Upper lobe of left lung (tissue), 6 donors: ENCODE measurements around the gene GPR87. TPM values are rescaled to one million over a fixed set of nuclear protein-coding genes. Genes with fewer than 3 reads are reported as not detected.

Experiments
- ATAC-seq, 2 donors: fragments of 200-7000 bp; cut with Tn5 transposase; one replicate each; pipeline ENCODE4 v1.9.1; 2022; ENCODE audit warnings: mild to moderate bottlenecking in 2 of 2, moderate library complexity in 2 of 2; ENCODE audit not compliant: low FRiP score in 2 of 2
- DNase-seq, 2 donors: peaks; one replicate each; pipeline ENCODE4 v3.0.0-alpha.2; 2019 to 2020
- H3K27ac ChIP-seq, 4 donors: fragments of 200-600 bp; sonication (generic); one replicate each; pipeline ENCODE4 v1.5.1; 2016 to 2019
- H3K27me3 ChIP-seq, 4 donors: fragments of 200-600 bp; sonication (generic); one replicate each; pipeline ENCODE4 v1.5.1; 2017 to 2019
- H3K36me3 ChIP-seq, 4 donors: fragments of 200-600 bp; sonication (generic); one replicate each; pipeline ENCODE4 v1.5.1; 2016 to 2019
- H3K4me1 ChIP-seq, 4 donors: fragments of 200-600 bp; sonication (generic); one replicate each; pipeline ENCODE4 v1.5.1; 2018 to 2019
- H3K4me3 ChIP-seq, 4 donors: fragments of 200-600 bp; sonication (generic); one replicate each; pipeline ENCODE4 v1.5.1; 2017 to 2019; ENCODE audit warnings: mild to moderate bottlenecking in 2 of 4, moderate library complexity in 1 of 4
- H3K9me3 ChIP-seq, 4 donors: fragments of 200-600 bp; sonication (generic); one replicate each; pipeline ENCODE4 v1.5.1; 2018 to 2019
- EP300 ChIP-seq, 4 donors: sonication (generic); formaldehyde crosslinking; IDR thresholded peaks; one replicate each; pipeline ENCODE4 v1.5.1; 2017; ENCODE audit warnings: antibody characterized with exemption in 4 of 4, control low read depth in 2 of 4
- POLR2A ChIP-seq, 4 donors: fragments of 450-650 bp; IDR thresholded peaks; one replicate each; pipeline ENCODE4 v1.5.1; 2016 to 2017; ENCODE audit warnings: antibody characterized with exemption in 4 of 4, mild to moderate bottlenecking in 2 of 4
- POLR2AphosphoS5 ChIP-seq, 2 donors: sonication (generic); formaldehyde crosslinking; IDR thresholded peaks; one replicate each; pipeline ENCODE4 v1.5.1; 2017; ENCODE audit warnings: antibody characterized with exemption in 2 of 2
- WGBS, 2 donors: methylation state at CpG; one replicate each; pipeline ENCODE4 v1.1.5; 2017 to 2018; 5-methylcytosine and 5-hydroxymethylcytosine counted together
- total RNA-seq, 6 donors: library from RNA; depleted of rRNA in 4 of 6; stranded (reverse); fragments of >200 nt in 4 of 6; gene quantifications; one replicate each; pipeline versions ENCODE4 v1.1.0 to v1.2.1, GENCODE V29; 2016 to 2021
- TF ChIP-seq, protein P1 (sequence below), 6 experiments: fragments of 450-650 bp in 4 of 6; fragments of 200-600 bp in 2 of 6; sonication (generic) in 2 of 6; IDR thresholded peaks; one replicate each; pipeline ENCODE4 v1.5.1; 2016 to 2019; ENCODE audit warnings: antibody characterized with exemption in 6 of 6
- donor health status: DM: no; HTN: no; CAD: no; lungs with moderate emphysema.
- donor health status: DM: no; HTN: yes; CAD: no; lungs with severe emphysema.

The GPR87 gene
- total RNA-seq, 6 donors from 2014 or later, result 0.30 to 0.69 (median 0.34) TPM; not detected in 3

DNA sequence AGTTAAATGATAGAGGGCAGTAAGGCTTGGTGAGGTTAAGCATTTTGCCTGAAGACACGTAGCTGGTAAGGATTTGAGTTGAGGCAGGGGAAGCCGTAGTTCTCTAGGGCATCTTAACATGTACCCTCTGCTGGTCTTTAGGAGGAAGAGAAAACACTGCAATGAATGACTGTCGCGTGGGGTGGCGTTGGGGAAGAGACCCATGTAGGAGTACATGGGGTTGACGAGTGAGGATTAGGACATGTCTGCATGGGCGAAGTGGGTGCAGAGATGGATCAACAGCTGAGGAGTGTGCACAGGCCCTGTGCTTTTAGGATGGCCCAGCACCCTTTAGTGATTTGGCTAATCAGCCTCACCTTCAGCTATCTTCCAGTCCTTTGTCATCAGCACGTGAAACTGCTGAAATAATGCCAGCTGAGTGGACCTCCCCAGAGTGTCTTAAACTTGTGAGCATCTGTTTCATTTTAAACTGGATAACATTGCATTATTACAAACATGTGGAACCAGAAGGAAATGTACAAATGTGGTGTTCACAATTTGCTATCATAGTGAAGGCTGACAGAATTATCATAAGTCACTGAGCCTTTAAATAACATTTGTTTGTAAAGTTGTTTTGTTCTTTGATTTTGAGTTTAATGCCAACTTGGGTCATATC is 53.6 kb downstream of the GPR87 start:
- Histone ChIP-seq H3K36me3 (no peaks in the 10 kb centered on the region), H3K4me3 (no peak overlapping the region), H3K4me1 (no peaks in the 10 kb centered on the region), H3K27ac (no peak overlapping the region), H3K9me3 (no peaks in the 10 kb centered on the region), H3K27me3 (no peaks in the 10 kb centered on the region)
- DNase-seq (no peak), ATAC-seq (no peak)
- TF ChIP-seq, protein P1, sequence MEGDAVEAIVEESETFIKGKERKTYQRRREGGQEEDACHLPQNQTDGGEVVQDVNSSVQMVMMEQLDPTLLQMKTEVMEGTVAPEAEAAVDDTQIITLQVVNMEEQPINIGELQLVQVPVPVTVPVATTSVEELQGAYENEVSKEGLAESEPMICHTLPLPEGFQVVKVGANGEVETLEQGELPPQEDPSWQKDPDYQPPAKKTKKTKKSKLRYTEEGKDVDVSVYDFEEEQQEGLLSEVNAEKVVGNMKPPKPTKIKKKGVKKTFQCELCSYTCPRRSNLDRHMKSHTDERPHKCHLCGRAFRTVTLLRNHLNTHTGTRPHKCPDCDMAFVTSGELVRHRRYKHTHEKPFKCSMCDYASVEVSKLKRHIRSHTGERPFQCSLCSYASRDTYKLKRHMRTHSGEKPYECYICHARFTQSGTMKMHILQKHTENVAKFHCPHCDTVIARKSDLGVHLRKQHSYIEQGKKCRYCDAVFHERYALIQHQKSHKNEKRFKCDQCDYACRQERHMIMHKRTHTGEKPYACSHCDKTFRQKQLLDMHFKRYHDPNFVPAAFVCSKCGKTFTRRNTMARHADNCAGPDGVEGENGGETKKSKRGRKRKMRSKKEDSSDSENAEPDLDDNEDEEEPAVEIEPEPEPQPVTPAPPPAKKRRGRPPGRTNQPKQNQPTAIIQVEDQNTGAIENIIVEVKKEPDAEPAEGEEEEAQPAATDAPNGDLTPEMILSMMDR (IDR thresholded peaks at IDR 0.05), result no peak
- TF ChIP-seq POLR2A (IDR thresholded peaks at IDR 0.05) (no peak), POLR2AphosphoS5 (IDR thresholded peaks at IDR 0.05) (no peak), EP300 (IDR thresholded peaks at IDR 0.05) (no peak)
- 75 to 86% methylated on average over 8 of the region's 8 CpGs for WGBS, 2 donors

DNA sequence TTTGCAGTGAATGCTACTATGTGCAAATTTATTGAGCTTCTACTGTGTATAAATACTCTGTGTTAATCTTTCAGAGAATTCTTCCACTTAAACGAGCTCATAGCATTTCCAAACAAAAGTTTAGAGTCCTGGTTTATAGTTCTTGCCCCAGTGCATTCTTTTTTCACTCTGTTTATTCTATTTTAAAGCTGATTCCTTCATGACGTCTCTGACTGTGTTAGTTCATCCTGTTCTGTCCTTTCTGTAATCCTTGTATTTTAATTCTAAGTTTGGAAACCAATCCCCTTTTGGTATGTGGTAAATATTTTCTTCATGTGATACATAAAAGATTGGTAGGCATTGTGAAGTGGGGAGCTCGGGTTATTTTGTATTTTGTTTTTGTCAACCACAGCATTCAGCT is 57.0 kb downstream of the GPR87 start:
- H3K27me3 ChIP-seq, result no peaks in the 10 kb centered on the region
- DNase-seq (no peak), ATAC-seq (no peak)
- no peak overlapping the region for H3K27ac ChIP-seq
- H3K4me1 ChIP-seq, result no peaks in the 10 kb centered on the region
- H3K9me3 ChIP-seq, result no peaks in the 10 kb centered on the region
- TF ChIP-seq POLR2AphosphoS5 (IDR thresholded peaks at IDR 0.05) (no peak), POLR2A (IDR thresholded peaks at IDR 0.05) (no peak), EP300 (IDR thresholded peaks at IDR 0.05) (no peak)
- TF ChIP-seq, protein P1 (IDR thresholded peaks at IDR 0.05), result no peak
- 59 to 60% methylated on average over 3 of the region's 3 CpGs for WGBS, 2 donors
- H3K4me3 ChIP-seq, result no peak overlapping the region
- H3K36me3 ChIP-seq, result no peaks in the 10 kb centered on the region

- 56% methylated on average over 1 of the region's 1 CpG for WGBS, 2 donors
- no peak for TF ChIP-seq POLR2AphosphoS5 (IDR thresholded peaks at IDR 0.05)
- TF ChIP-seq POLR2A (IDR thresholded peaks at IDR 0.05), result no peak
- no peak for TF ChIP-seq EP300 (IDR thresholded peaks at IDR 0.05)
- TF ChIP-seq, protein P1 (IDR thresholded peaks at IDR 0.05), result no peak
- no peaks in the 10 kb centered on the region for H3K36me3 ChIP-seq
- H3K27me3 ChIP-seq, result no peaks in the 10 kb centered on the region
- H3K27ac ChIP-seq, result no peak overlapping the region
- no peaks in the 10 kb centered on the region for H3K4me1 ChIP-seq
- H3K4me3 ChIP-seq, result no peak overlapping the region
- H3K9me3 ChIP-seq, result no peaks in the 10 kb centered on the region
- no peak for ATAC-seq
- DNase-seq, result no peak
These were observed 59.9 kb downstream of the GPR87 start for GRCh38 chr3:151256749-151257148.

- ATAC-seq (no peak), DNase-seq (no peak)
- peaks cover 0 to 2% (median 0%) of the 10 kb centered on the region in 4 donors for H3K4me1 ChIP-seq
- peak overlapping the region in 2 of 4 donors; percentile 4 to 13 for H3K4me3 ChIP-seq
- H3K27me3 ChIP-seq, result no peaks in the 10 kb centered on the region
- TF ChIP-seq, protein P1 (IDR thresholded peaks at IDR 0.05), result no peak
- TF ChIP-seq EP300 (IDR thresholded peaks at IDR 0.05) (no peak), POLR2AphosphoS5 (IDR thresholded peaks at IDR 0.05) (no peak), POLR2A (IDR thresholded peaks at IDR 0.05) (no peak)
- H3K27ac ChIP-seq, result no peak overlapping the region
- H3K36me3 ChIP-seq, result no peaks in the 10 kb centered on the region
- H3K9me3 ChIP-seq, result no peaks in the 10 kb centered on the region
- 36 to 40% methylated on average over 3 of the region's 3 CpGs for WGBS, 2 donors
These were observed 67.8 kb downstream of the GPR87 start for GRCh38 chr3:151248772-151249337.

Other genes starting within 250 kb of the GPR87 start
- 1 to 10 TPM in 1 of 6 donors, under 1 TPM in 3, not detected in 2; 0.27 to 1.5 (median 0.31) TPM for gene MED12L, start 231.2 kb downstream of the GPR87 start, total RNA-seq
- gene GPR171, start 113.6 kb downstream of the GPR87 start, total RNA-seq, result 1 to 10 TPM; 1.0 to 6.6 (median 2.8) TPM
- gene P2RY14, start 38.3 kb downstream of the GPR87 start, total RNA-seq, result 1 to 10 TPM; 1.7 to 6.2 (median 3.9) TPM
- 10 to 100 TPM in 2 of 6 donors, 1 to 10 TPM in 3, under 1 TPM in 1; 0.67 to 13.4 (median 3.2) TPM for gene P2RY13, start 12.7 kb upstream of the GPR87 start, total RNA-seq
- 1 to 10 TPM in 4 of 6 donors, under 1 TPM in 1, not detected in 1; 0.22 to 3.9 (median 2.8) TPM for gene P2RY12, start 67.9 kb upstream of the GPR87 start, total RNA-seq
- 10 to 100 TPM in 5 of 6 donors, 1 to 10 TPM in 1; 9.2 to 27.2 (median 22.9) TPM for gene IGSF10, start 144.2 kb upstream of the GPR87 start, total RNA-seq